SK-N-MC (cell line): ENCODE data around the gene SLC7A8.

Source experiments
- DNase-seq: peaks from one replicate; pipeline ENCODE4 v3.0.0-alpha.2; 2011; ENCODE audit warnings: low read depth, low spot score
- H3K27ac ChIP-seq: fragments of 200-600 bp; sonication (generic); 2 replicates; pipeline ENCODE4 v1.5.1; 2016; ENCODE audit warnings: mixed run types
- H3K36me3 ChIP-seq: fragments of 200-600 bp; sonication (generic); 2 replicates; pipeline ENCODE4 v1.6.1; 2017; ENCODE audit warnings: antibody characterized with exemption, low read length, mixed read lengths; ENCODE audit not compliant: insufficient read depth
- H3K4me3 ChIP-seq: fragments of 200-600 bp; sonication (generic); 2 replicates; pipeline ENCODE4 v1.5.1; 2016
- H3K9ac ChIP-seq: fragments of 200-600 bp; sonication (generic); 2 replicates; pipeline ENCODE4 v1.8.0; 2017; ENCODE audit warnings: mixed run types, mixed read lengths; ENCODE audit not compliant: insufficient read length
- H3K9me3 ChIP-seq: fragments of 200-600 bp; sonication (generic); 2 replicates; pipeline ENCODE4 v1.6.1; 2017; ENCODE audit warnings: low read depth, mild to moderate bottlenecking, antibody characterized with exemption, low read length, moderate library complexity, mixed read lengths
- EZH2 ChIP-seq: fragments of 200-600 bp; sonication (generic); IDR thresholded peaks from one replicate; pipeline ENCODE4 v1.6.1; 2017; ENCODE audit warnings: antibody characterized with exemption
- FOXP2 ChIP-seq: optimal IDR thresholded peaks from 2 replicates; pipeline ENCODE3; 2011; ENCODE audit warnings: mild to moderate bottlenecking, moderate library complexity; ENCODE audit not compliant: insufficient read depth; ENCODE audit errors: extremely low read length, control extremely low read depth
- POLR2AphosphoS5 ChIP-seq: IDR thresholded peaks from 2 replicates; pipeline ENCODE4 v1.6.1; 2012; ENCODE audit warnings: mild to moderate bottlenecking, low read depth, low read length, borderline replicate concordance

SLC7A8 gene

GRCh38 chr14:23174296-23175184 lies 8.9 kb downstream of the SLC7A8 start:
- DNase-seq = no peak
- TF ChIP-seq FOXP2 (no peak), POLR2AphosphoS5 (no peak), EZH2 (no peak)
- H3K27ac ChIP-seq = peak overlapping the region; percentile 29

GRCh38 chr14:23173796-23174195 lies 9.7 kb downstream of the SLC7A8 start:
- no peak for DNase-seq
- no peaks in the 10 kb centered on the region for H3K9me3 ChIP-seq
- H3K9ac ChIP-seq = no peak overlapping the region
- H3K36me3 ChIP-seq = no peaks in the 10 kb centered on the region
- TF ChIP-seq EZH2 (no peak), FOXP2 (no peak), POLR2AphosphoS5 (no peak)
- H3K4me3 ChIP-seq = no peak overlapping the region
- 0 out of 2 replicates have a peak overlapping the region, but pooled peaks have one; percentile 29 for H3K27ac ChIP-seq

More at GRCh38 chr14:23174296-23175184, 8.9 kb downstream of the SLC7A8 start:
- no peak overlapping the region for H3K4me3 ChIP-seq
- H3K9ac ChIP-seq = peak overlapping the region; percentile 3
- H3K9me3 ChIP-seq = no peaks in the 10 kb centered on the region
- no peaks in the 10 kb centered on the region for H3K36me3 ChIP-seq

GRCh38 chr14:23173031-23173430 lies 10.4 kb downstream of the SLC7A8 start:
- Histone ChIP-seq H3K9ac (no peak overlapping the region), H3K36me3 (no peaks in the 10 kb centered on the region), H3K27ac (no peak overlapping the region), H3K9me3 (no peaks in the 10 kb centered on the region), H3K4me3 (no peak overlapping the region)
- no peak for DNase-seq
- TF ChIP-seq FOXP2 (no peak), EZH2 (no peak), POLR2AphosphoS5 (no peak)

- DNase-seq = no peak
- Histone ChIP-seq H3K9me3 (no peaks in the 10 kb centered on the region), H3K9ac (no peak overlapping the region), H3K27ac (no peak overlapping the region), H3K4me3 (no peak overlapping the region), H3K36me3 (no peaks in the 10 kb centered on the region)
- TF ChIP-seq FOXP2 (no peak), POLR2AphosphoS5 (no peak), EZH2 (no peak)
These were observed 10.9 kb downstream of the SLC7A8 start for GRCh38 chr14:23172574-23172973.

- H3K9ac ChIP-seq = no peak overlapping the region
- no peak overlapping the region for H3K27ac ChIP-seq
- TF ChIP-seq POLR2AphosphoS5 = no peak
- no peak for TF ChIP-seq FOXP2
- TF ChIP-seq EZH2 = no peak
These were observed 11.4 kb downstream of the SLC7A8 start for GRCh38 chr14:23172096-23172495.

GRCh38 chr14:23171222-23171975 lies 12.1 kb downstream of the SLC7A8 start:
- no peak overlapping the region for H3K9ac ChIP-seq
- no peaks in the 10 kb centered on the region for H3K9me3 ChIP-seq
- H3K36me3 ChIP-seq = no peaks in the 10 kb centered on the region
- no peak for DNase-seq
- H3K4me3 ChIP-seq = no peak overlapping the region
- no peak for TF ChIP-seq FOXP2
- TF ChIP-seq EZH2 = no peak
- no peak for TF ChIP-seq POLR2AphosphoS5
- no peak overlapping the region for H3K27ac ChIP-seq

More at GRCh38 chr14:23172096-23172495, 11.4 kb downstream of the SLC7A8 start:
- no peak for DNase-seq
- Histone ChIP-seq H3K9me3 (no peaks in the 10 kb centered on the region), H3K4me3 (no peak overlapping the region), H3K36me3 (no peaks in the 10 kb centered on the region)

GRCh38 chr14:23169622-23170021 lies 13.8 kb downstream of the SLC7A8 start:
- TF ChIP-seq EZH2 = no peak
- TF ChIP-seq POLR2AphosphoS5 = no peak
- no peak for TF ChIP-seq FOXP2

GRCh38 chr14:23168246-23168645 lies 15.2 kb downstream of the SLC7A8 start:
- H3K9ac ChIP-seq = no peak overlapping the region
- no peak for DNase-seq
- H3K9me3 ChIP-seq = no peaks in the 10 kb centered on the region
- TF ChIP-seq FOXP2 (no peak), POLR2AphosphoS5 (no peak), EZH2 (no peak)
- peak overlapping the region; percentile 72 for H3K27ac ChIP-seq
- 0 out of 2 replicates have a peak overlapping the region, but pooled peaks have one; percentile 21 for H3K4me3 ChIP-seq
- H3K36me3 ChIP-seq = 0 out of 2 replicates have a peak, but pooled peaks cover 8% of the 10 kb centered on the region

More at GRCh38 chr14:23169622-23170021, 13.8 kb downstream of the SLC7A8 start:
- Histone ChIP-seq H3K4me3 (no peak overlapping the region), H3K9ac (no peak overlapping the region), H3K36me3 (0 out of 2 replicates have a peak, but pooled peaks cover 8% of the 10 kb centered on the region), H3K27ac (no peak overlapping the region), H3K9me3 (no peaks in the 10 kb centered on the region)
- no peak for DNase-seq
